DMS79 (cell line): Measurements from ENCODE around the gene DUS2.
"Not testable (repeated sequence)": the region's sequence is repeated elsewhere in the genome, so short reads cannot be mapped to it uniquely, and the experiment has no call there.

Experiments used
- DNase-seq: peaks from one replicate; lab custom pipeline; 2025; lab: John Stamatoyannopoulos, UW

Gene DUS2

GRCh38 chr16:68091380-68092261, 68.5 kb downstream of the DUS2 start:
- peak; percentile 69 for DNase-seq

GRCh38 chr16:68092275-68092674, 69.2 kb downstream of the DUS2 start:
- not testable (repeated sequence) for DNase-seq

GRCh38 chr16:68093816-68094613, 70.9 kb downstream of the DUS2 start:
- DNase-seq: no peak

- DNase-seq: no peak
Measured at GRCh38 chr16:68094614-68094934, 71.5 kb downstream of the DUS2 start.

DNA sequence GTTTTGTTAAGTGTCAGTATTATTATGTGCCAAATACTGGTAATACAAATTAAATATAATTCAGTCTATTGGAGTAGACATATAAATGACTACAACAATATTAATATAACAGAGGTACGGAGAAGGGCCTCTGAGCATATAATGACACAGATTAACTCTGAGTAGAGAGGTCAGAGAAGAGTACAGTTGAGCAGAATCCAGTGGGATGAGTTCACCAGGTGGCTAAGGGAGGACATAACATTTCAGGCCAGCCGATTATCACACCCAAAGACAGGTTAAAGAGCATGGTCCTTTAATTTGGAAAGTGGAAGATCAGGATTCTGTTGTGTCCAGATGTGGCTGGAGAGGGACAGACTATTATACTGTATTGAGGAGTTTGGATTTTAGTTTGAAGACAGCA, 73.4 kb downstream of the DUS2 start:
- no peak for DNase-seq

DNA sequence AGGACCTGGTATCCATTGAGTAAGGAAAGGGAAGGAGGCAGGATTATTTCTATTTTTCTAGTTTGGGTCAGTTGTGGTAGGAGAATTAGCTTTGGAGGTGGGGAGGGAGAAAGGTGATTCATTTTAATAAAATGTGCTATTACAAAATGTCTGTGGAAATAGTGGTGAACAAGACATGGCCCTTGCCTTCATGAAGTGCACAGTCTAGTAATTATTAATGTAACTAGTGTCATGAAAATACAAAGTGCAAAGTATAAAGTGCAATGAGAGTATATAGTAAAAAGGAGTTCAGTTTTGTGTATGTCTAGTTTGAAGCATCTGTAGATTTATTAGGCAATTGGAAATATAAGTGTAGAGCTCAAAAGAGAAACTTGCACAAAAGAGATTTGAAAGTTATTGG, 74.0 kb downstream of the DUS2 start:
- no peak for DNase-seq

- DNase-seq: no peak
Measured at GRCh38 chr16:68097895-68098294, 74.8 kb downstream of the DUS2 start.

DNA sequence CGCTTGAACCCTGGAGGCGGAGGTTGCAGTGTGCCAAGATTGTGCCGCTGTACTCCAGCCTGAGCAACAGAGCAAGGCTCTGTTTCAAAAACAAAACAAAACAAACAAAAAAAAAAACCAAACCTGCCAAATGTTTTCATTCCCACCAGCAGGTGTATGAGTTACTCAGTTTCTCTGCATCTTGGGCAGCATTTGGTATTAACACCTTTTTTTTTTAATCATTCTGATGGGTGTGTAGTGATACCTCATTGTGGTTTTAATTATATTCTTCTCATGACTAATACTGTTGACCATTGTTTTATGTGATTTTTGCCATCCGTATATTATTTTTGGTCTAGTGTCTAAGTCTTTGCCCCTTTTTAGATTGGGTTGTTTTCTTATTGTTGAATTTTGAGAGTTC, 77.4 kb downstream of the DUS2 start:
- DNase-seq: no peak

- no peak for DNase-seq
Measured at GRCh38 chr16:68105611-68106010, 82.5 kb downstream of the DUS2 start.

DNA sequence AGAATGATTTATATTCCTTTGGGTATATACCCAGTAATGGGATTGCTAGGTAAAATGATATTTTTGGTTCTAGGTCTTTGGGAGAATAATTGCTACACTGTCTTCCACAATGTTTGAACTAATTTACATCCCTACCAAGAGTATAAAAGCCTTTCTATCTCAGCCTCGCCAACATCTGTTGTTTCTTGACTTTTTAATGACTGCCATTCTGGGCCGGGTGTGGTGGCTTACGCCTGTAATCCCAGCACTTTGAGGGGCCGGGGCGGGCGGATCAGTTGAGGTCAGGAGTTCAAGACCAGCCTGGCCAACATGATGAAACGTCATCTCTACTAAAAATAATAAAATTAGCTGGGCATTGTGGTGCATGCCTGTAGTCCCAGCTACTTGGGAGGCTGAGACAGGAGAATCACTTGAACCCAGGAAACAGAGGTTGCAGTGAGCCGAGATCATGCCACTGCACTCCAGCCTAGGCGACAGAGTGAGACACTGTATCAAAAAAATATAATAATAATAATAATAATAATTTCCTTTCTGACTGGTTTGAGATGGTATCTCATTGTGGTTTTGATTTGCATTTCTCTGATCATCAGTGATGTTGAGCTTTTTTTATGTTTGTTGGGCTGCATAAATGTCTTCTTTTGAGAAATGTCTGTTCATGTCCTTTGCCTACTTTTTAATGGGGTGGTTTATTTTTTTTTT, 84.3 kb downstream of the DUS2 start:
- DNase-seq: not testable (repeated sequence)

- DNase-seq: not testable (repeated sequence)
Measured at GRCh38 chr16:68109156-68109555, 86.1 kb downstream of the DUS2 start.

DNA sequence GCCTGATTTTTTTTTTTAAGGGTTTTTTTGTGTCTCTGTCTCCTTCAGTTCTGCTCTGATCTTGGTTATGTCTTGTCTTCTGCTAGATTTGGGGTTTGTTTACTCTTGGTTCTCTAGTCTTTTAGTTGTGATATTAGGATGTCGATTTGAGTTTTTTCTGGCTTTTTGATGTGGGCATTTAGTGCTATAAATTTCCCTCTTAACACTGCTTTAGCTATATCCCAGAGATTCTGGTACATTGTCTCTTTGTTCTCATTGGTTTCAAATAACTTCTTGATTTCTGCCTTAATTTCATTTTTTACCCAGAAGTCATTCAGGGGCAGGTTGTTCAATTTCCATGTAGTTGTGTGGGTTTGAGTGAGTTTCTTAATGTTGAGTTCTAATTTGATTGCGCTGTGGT, 87.5 kb downstream of the DUS2 start:
- not testable (repeated sequence) for DNase-seq

- no peak for DNase-seq
Measured at GRCh38 chr16:68111379-68111778, 88.3 kb downstream of the DUS2 start.

- no peak for DNase-seq
Measured at GRCh38 chr16:68113059-68113761, 90.1 kb downstream of the DUS2 start.

DNA sequence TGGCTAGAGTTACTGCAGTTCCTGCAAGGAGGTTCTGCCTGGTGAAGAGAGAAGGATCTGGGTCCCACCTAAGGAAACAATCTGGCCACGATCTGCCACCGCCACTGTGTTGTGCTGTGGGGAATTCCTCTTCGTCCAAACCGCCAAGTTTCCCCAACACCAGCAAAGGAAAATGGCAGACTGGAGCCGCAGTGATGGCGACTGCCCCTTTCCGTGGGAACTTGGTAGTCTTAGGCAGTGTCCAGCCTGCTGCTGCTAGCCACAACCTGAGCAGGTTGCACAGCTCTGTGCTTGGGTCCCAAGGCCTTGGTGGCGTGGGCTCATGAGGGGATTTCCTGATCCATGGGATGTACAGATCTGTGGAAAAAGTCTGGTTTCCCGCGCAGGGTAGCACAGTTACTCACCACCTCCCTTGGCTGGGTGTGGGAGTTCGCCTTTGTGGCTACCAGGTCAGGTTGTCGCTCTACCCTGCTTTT, 90.7 kb downstream of the DUS2 start:
- no peak for DNase-seq

GRCh38 chr16:68114939-68115338, 91.9 kb downstream of the DUS2 start:
- DNase-seq: not testable (repeated sequence)

- no peak for DNase-seq
Measured at GRCh38 chr16:68115851-68116250, 92.8 kb downstream of the DUS2 start.

DNA sequence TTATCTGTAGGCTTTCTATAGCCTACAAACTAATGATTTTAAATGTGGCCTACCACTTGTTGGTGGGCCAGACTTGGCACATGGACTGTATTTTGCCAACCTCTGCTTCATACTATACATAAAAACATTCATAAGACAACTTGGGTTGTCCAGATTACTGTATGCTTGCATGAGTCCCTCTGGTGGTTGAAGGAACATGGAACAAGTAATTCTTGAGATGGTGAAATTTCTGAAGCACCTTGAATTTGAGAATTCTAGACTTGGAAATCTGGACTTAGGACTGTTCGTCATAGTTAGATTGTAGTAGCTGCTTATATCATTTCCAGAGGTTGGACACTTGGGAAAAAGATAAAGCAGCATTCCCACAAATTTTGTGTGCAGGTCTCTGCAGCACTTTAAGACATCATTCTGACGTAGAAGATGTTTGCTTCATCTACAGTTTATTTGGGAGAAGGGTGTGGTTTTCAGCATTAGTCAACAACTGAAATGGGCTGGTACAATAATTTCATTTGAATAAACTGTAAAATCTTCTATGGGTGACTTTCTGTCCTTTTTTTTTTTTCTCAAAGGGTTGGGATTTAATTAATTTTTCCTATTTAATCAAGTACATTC, 93.3 kb downstream of the DUS2 start:
- no peak for DNase-seq

GRCh38 chr16:68117884-68118283, 94.8 kb downstream of the DUS2 start:
- DNase-seq: no peak

DNA sequence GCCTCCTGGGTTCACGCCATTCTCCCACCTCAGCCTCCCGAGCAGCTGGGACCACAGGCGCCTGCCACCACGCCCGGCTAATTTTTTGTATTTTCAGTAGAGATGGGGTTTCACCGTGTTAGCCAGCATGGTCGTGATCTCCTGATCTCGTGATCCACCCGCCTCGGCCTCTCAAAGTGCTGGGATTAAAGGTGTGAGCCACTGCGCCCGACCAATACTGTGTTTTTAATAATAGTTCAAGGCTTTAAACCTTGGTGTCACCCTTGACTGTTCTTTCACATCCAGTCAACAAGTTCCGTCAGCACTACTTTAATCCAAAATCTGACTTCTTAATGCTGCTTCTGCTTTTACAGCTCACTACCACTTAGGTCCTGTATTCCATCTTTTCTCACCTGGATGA, 95.9 kb downstream of the DUS2 start:
- not testable (repeated sequence) for DNase-seq

- not testable (repeated sequence) for DNase-seq
Measured at GRCh38 chr16:68120496-68120895, 97.4 kb downstream of the DUS2 start.
